Astrocyte (in vitro differentiated cells and primary cell): ENCODE measurements around the gene SLC30A4.

Experiments
- CTCF ChIP-seq: IDR thresholded peaks from 2 replicates; pipeline ENCODE4 v1.5.1; 2011; ENCODE audit warnings: low read depth, mild to moderate bottlenecking, inconsistent platforms, low read length, moderate library complexity; ENCODE audit not compliant: insufficient read depth
- EZH2 ChIP-seq: IDR thresholded peaks from 2 replicates; pipeline ENCODE4 v1.6.1; 2012; ENCODE audit warnings: mild to moderate bottlenecking, low read length, inconsistent platforms; ENCODE audit not compliant: insufficient read depth

- TF ChIP-seq CTCF, result no peak
- no peak for TF ChIP-seq EZH2
These were observed 7.1 kb upstream of the SLC30A4 start for GRCh38 chr15:45529613-45530012.
